Panc1 (cell line): ENCODE measurements around the gene HLA-DQA1. TPM values are rescaled to one million over a fixed set of nuclear protein-coding genes. Genes with fewer than 3 reads are reported as not detected.

Source experiments
- ATAC-seq: fragments of 200-7000 bp; cut with Tn5 transposase; 2 replicates; pipeline ENCODE4 v1.9.1; 2020; ENCODE audit warnings: mild to moderate bottlenecking, moderate library complexity
- BruUV-seq: library from RNA; stranded (reverse); fragments of 400-500 nt; replicated peaks from 2 replicates; lab custom pipeline; 2021; lab: Mats Ljungman, UMichigan
- CTCF ChIA-PET: fragments of 300-600 bp; sonication (Branson Sonifier 250); formaldehyde crosslinking; loops from one replicate; lab custom pipeline; 2022; ENCODE audit warnings: antibody characterized with exemption; lab: Charles Lee
- POLR2A ChIA-PET: fragments of 300-600 bp; sonication (Branson Sonifier 250); formaldehyde crosslinking; loops from one replicate; lab custom pipeline; 2022; ENCODE audit warnings: antibody characterized with exemption; lab: Charles Lee
- DNase-seq: peaks from one replicate; pipeline ENCODE4 v3.0.0-alpha.2; 2010; ENCODE audit warnings: low read depth, low spot score
- H3K27ac ChIP-seq: 2 replicates; pipeline ENCODE4 v1.5.1; 2011; ENCODE audit warnings: mild to moderate bottlenecking, low read length, inconsistent platforms
- H3K27me3 ChIP-seq: fragments of 200-500 bp; sonication (Bioruptor generic); 2 replicates; pipeline ENCODE4 v1.6.0; 2014; ENCODE audit warnings: low read length, inconsistent platforms; ENCODE audit not compliant: control insufficient read depth, insufficient read depth
- H3K36me3 ChIP-seq: fragments of 200-500 bp; sonication (Bioruptor generic); 2 replicates; pipeline ENCODE4 v1.5.1; 2014; ENCODE audit warnings: inconsistent platforms, mild to moderate bottlenecking, low read length, moderate library complexity; ENCODE audit not compliant: control insufficient read depth, insufficient read depth
- H3K4me1 ChIP-seq: 2 replicates; pipeline ENCODE4 v1.5.1; 2011; ENCODE audit warnings: inconsistent platforms, mild to moderate bottlenecking, low read length, moderate library complexity; ENCODE audit not compliant: control insufficient read depth, insufficient read depth
- H3K4me3 ChIP-seq, 2 experiments: 2 replicates each; pipeline ENCODE4 v1.5.1; 2011 to 2012; ENCODE audit warnings: low read depth in 2 of 2, low read length in 2 of 2, mild to moderate bottlenecking in 2 of 2, inconsistent platforms in 1 of 2, moderate library complexity in 1 of 2
- H3K9me3 ChIP-seq: fragments of 200-500 bp; sonication (Bioruptor generic); 2 replicates; pipeline ENCODE4 v1.5.1; 2014; ENCODE audit warnings: low read depth, mild to moderate bottlenecking, inconsistent platforms, low read length, moderate library complexity; ENCODE audit not compliant: control insufficient read depth, insufficient read depth
- POLR2AphosphoS5 ChIP-seq: IDR thresholded peaks from 2 replicates; pipeline ENCODE4 v1.6.1; 2012; ENCODE audit warnings: mild to moderate bottlenecking, low read depth, low read length, moderate library complexity
- REST ChIP-seq, 2 experiments: IDR thresholded peaks; 2 replicates each; pipeline ENCODE4 v1.6.1; 2011 to 2012; ENCODE audit warnings: low read depth in 2 of 2, control low read depth in 1 of 2, low read length in 1 of 2, mild to moderate bottlenecking in 1 of 2, moderate library complexity in 1 of 2; ENCODE audit not compliant: insufficient read depth in 1 of 2
- SIN3A ChIP-seq: IDR thresholded peaks from 2 replicates; pipeline ENCODE4 v1.6.1; 2012; ENCODE audit warnings: low read depth, mild to moderate bottlenecking, low read length, moderate library complexity, borderline replicate concordance; ENCODE audit not compliant: insufficient read depth
- TCF7L2 ChIP-seq: IDR thresholded peaks from 2 replicates; pipeline ENCODE4 v1.6.1; 2011; ENCODE audit warnings: mild to moderate bottlenecking, low read depth, low read length, inconsistent platforms
- in situ Hi-C: cut with HindIII; loops from 2 replicates; pipeline ENCODE4 v1.10.0; 2016; ENCODE audit warnings: low sequenced_read_pairs, low pct_unique_long_range_greater_than_20kb
- intact Hi-C: fragments of 100-400 bp; cut with micrococcal nuclease; formaldehyde crosslinking; loops from one replicate; pipeline ENCODE4 v1.10.0; 2022; ENCODE audit not compliant: unreplicated experiment
- total RNA-seq: library from RNA; stranded (reverse); gene quantifications from one replicate; pipeline ENCODE4 v1.2.1, GENCODE V29; 2021; ENCODE audit not compliant: unreplicated experiment
- TF ChIP-seq, protein P1 (sequence below): fragments of 450-650 bp; IDR thresholded peaks from 2 replicates; pipeline ENCODE4 v1.5.1; 2017; ENCODE audit warnings: mild to moderate bottlenecking

Gene HLA-DQA1
- total RNA-seq, 1 experiment from 2014 or later: 0.39 TPM

- Histone ChIP-seq H3K27me3 (0 out of 2 replicates have a peak, but pooled peaks cover 2% of the 10 kb centered on the region), H3K4me1 (no peaks in the 10 kb centered on the region; the same call in 1 of the 2 replicates), H3K4me3 (no peak overlapping the region), H3K9me3 (no peaks in the 10 kb centered on the region), H3K36me3 (no peaks in the 10 kb centered on the region), H3K27ac (no peak overlapping the region)
- no TSS peak for BruUV-seq
- no peak for ATAC-seq
- in situ Hi-C loops (no loop called here), intact Hi-C loops (no loop called here)
- CTCF ChIA-PET: no interaction called here
- TF ChIP-seq, protein P1, sequence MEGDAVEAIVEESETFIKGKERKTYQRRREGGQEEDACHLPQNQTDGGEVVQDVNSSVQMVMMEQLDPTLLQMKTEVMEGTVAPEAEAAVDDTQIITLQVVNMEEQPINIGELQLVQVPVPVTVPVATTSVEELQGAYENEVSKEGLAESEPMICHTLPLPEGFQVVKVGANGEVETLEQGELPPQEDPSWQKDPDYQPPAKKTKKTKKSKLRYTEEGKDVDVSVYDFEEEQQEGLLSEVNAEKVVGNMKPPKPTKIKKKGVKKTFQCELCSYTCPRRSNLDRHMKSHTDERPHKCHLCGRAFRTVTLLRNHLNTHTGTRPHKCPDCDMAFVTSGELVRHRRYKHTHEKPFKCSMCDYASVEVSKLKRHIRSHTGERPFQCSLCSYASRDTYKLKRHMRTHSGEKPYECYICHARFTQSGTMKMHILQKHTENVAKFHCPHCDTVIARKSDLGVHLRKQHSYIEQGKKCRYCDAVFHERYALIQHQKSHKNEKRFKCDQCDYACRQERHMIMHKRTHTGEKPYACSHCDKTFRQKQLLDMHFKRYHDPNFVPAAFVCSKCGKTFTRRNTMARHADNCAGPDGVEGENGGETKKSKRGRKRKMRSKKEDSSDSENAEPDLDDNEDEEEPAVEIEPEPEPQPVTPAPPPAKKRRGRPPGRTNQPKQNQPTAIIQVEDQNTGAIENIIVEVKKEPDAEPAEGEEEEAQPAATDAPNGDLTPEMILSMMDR: no peak
- TF ChIP-seq POLR2AphosphoS5 (no peak), SIN3A (no peak), TCF7L2 (no peak), REST (IDR thresholded peaks at IDR 0.05; ENCODE audit: insufficient read depth in 1 of 2, low read depth in 2 of 2, low read length in 1 of 2) (no peak)
- POLR2A ChIA-PET: no interaction called here
- no peak for DNase-seq
Observed at GRCh38 chr6:32607263-32607987, 29.8 kb upstream of the HLA-DQA1 start.

GRCh38 chr6:32607988-32608298 is 29.3 kb upstream of the HLA-DQA1 start:
- ChIA-PET CTCF (no interaction called here), POLR2A (no interaction called here)
- H3K4me3 ChIP-seq: no peak overlapping the region
- no peaks in the 10 kb centered on the region for H3K9me3 ChIP-seq
- in situ Hi-C loops: no loop called here
- DNase-seq: no peak
- intact Hi-C loops: no loop called here
- TF ChIP-seq TCF7L2 (no peak), REST (IDR thresholded peaks at IDR 0.05; ENCODE audit: insufficient read depth in 1 of 2, low read depth in 2 of 2, low read length in 1 of 2) (no peak), SIN3A (no peak)
- BruUV-seq: no TSS peak
- H3K36me3 ChIP-seq: no peaks in the 10 kb centered on the region
- H3K27me3 ChIP-seq: 0 out of 2 replicates have a peak, but pooled peaks cover 2% of the 10 kb centered on the region
- no peak for ATAC-seq
- no peaks in the 10 kb centered on the region; the same call in 1 of the 2 replicates for H3K4me1 ChIP-seq
- H3K27ac ChIP-seq: no peak overlapping the region
